Activated CD8-positive, alpha-beta memory T cell treated with anti-CD3 and anti-CD28 coated beads, Interleukin-2, amount 10 ng/mL, durations not matched to agents 7 days and 5 days (primary cell): ENCODE results near the gene ARHGEF33. TPM values are rescaled to one million over a fixed set of nuclear protein-coding genes. Genes with fewer than 3 reads are reported as not detected.

ENCODE experiments used
- ATAC-seq: fragments of 150-1000 bp; cut with Tn5 transposase; one replicate; pipeline ENCODE4 v1.10.0; 2021; ENCODE audit warnings: moderate library complexity
- CTCF ChIA-PET: fragments of 350-600 bp; sonication (Branson Sonifier 250); formaldehyde crosslinking; loops from one replicate; lab custom pipeline; 2021; ENCODE audit warnings: antibody characterized with exemption; lab: Charles Lee
- DNase-seq: peaks from one replicate; pipeline ENCODE4 v3.0.0-alpha.2; 2020
- H3K27ac Mint-ChIP-seq: one replicate; pipeline ENCODE4 v1.8.0; 2021; ENCODE audit warnings: mild to moderate bottlenecking, mixed read lengths
- H3K27me3 Mint-ChIP-seq: one replicate; pipeline ENCODE4 v1.8.0; 2021; ENCODE audit warnings: mixed read lengths
- H3K36me3 Mint-ChIP-seq: one replicate; pipeline ENCODE4 v1.8.0; 2021; ENCODE audit warnings: mild to moderate bottlenecking, mixed read lengths
- H3K4me1 Mint-ChIP-seq: one replicate; pipeline ENCODE4 v1.8.0; 2021; ENCODE audit warnings: mixed read lengths
- H3K4me3 Mint-ChIP-seq: one replicate; pipeline ENCODE4 v1.8.0; 2021; ENCODE audit warnings: mild to moderate bottlenecking, moderate library complexity, mixed read lengths
- H3K9me3 Mint-ChIP-seq: one replicate; pipeline ENCODE4 v1.8.0; 2022; ENCODE audit warnings: low read depth, mixed read lengths
- total RNA-seq, 2 experiments: library from RNA; stranded (reverse); gene quantifications; one replicate each; pipeline ENCODE4 v1.2.3, GENCODE V29; 2021

The ARHGEF33 gene
- total RNA-seq, 2 experiments from 2014 or later, result 0.59 to 1.0 TPM

DNA sequence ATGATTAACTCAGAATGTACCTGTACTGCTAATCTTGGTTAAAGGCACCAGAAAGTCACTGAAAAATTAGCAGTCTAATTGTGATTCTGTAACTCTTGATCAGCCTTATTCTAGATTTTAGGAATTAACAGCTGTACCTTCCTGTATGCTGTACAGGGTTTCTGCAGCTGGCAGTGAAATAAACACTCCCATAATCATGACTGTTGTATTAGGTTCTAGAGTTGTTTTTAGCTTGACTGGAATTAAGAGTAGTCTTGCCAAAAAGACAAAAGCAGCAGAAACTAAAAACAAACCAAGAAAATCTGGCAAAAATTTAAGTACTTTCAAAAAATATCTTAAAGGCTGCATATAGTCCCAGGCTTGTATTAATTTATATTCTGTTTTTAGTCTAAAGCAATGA lies 127.7 kb downstream of the ARHGEF33 start:
- H3K9me3 Mint-ChIP-seq, result no peaks in the 10 kb centered on the region
- DNase-seq, result no peak
- H3K4me1 Mint-ChIP-seq, result peaks cover 4% of the 10 kb centered on the region
- H3K4me3 Mint-ChIP-seq, result no peak overlapping the region
- no peaks in the 10 kb centered on the region for H3K27me3 Mint-ChIP-seq
- H3K36me3 Mint-ChIP-seq, result peaks cover 34% of the 10 kb centered on the region
- no peak for ATAC-seq
- CTCF ChIA-PET, result interaction anchor here (0.8 kb wide), 1 partner anchor 42 kb away, joined by 3 read pairs; no protein-coding TSS in a partner anchor
- no peak overlapping the region for H3K27ac Mint-ChIP-seq

DNA sequence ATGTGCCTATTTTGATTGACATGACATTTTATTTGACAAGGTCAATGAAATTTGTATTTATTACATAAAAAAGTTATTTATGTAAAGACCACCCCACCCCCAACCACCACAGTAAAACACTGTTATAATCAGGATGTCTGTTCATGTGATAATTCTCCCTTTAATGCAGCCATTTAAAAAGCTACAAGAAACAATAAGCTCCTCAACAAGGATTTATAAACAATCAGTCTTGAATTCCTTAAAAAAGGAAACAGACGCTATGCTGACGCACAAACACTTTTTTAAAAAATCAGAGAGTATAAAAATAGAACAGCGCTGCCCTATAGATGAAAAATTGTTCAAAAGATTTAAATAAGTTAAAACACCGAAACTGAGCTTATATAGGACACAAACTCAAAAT lies 129.0 kb downstream of the ARHGEF33 start:
- no peak overlapping the region for H3K4me3 Mint-ChIP-seq
- H3K9me3 Mint-ChIP-seq, result no peaks in the 10 kb centered on the region
- ATAC-seq (no peak), DNase-seq (no peak)
- H3K36me3 Mint-ChIP-seq, result peaks cover 35% of the 10 kb centered on the region
- CTCF ChIA-PET, result interaction anchor here (0.6 to 1.9 kb wide), 4 partner anchors 8 to 211 kb away, joined by 3 to 6 read pairs (median 4); no protein-coding TSS in a partner anchor
- peaks cover 7% of the 10 kb centered on the region for H3K4me1 Mint-ChIP-seq
- no peak overlapping the region for H3K27ac Mint-ChIP-seq
- no peaks in the 10 kb centered on the region for H3K27me3 Mint-ChIP-seq

DNA sequence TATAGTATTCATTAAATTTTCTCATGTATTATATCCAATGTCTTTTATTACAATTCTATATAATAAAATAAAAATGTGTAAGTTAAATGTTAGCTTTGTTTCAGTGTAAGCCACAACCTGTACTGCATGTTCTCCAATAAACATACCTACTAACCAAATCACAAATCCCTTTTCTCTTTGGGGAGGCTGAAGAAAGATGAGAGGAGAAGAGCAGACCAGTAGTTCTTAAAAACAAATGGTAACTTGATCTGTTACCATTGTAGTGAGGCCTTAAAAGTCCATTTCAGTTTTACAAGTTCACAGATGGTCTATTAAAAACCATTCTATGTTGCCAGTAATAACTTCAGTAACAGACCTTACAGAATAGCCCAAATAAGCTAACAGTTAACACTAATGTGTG lies 130.7 kb downstream of the ARHGEF33 start:
- Mint-ChIP-seq H3K27me3 (no peaks in the 10 kb centered on the region), H3K9me3 (no peaks in the 10 kb centered on the region), H3K4me1 (peaks cover 8% of the 10 kb centered on the region), H3K4me3 (no peak overlapping the region), H3K36me3 (peaks cover 31% of the 10 kb centered on the region), H3K27ac (no peak overlapping the region)
- DNase-seq (no peak), ATAC-seq (no peak)
- CTCF ChIA-PET, result interaction anchor here (0.6 to 1.9 kb wide), 3 partner anchors 9 to 210 kb away, joined by 3 to 6 read pairs (median 3); no protein-coding TSS in a partner anchor

DNA sequence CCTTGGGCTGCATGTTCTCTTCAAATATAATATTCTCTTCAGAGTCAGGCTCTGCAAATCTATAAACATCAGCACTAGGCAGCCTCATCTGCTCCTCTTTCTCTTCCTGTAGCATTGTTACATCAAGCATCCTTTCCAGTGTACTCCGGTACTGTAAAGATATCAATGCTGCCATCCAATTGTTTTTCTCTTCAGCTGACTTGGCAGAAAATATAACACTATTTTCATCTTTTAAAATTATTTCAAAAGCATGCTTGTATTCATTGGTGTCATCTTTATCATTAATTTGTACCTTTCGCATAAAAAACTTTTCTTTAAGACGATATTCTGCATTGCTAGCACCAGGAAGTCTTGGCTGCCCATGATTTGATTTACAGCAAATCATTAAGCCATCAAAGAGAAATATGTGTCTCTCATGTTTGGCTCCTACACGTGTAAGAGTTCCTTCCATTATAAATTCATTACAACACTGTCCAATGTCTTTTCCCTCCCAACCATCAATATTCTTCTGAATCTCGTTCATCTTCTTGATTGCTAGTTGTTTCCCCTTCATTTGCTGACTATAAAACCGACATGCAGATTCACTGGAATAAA lies 133.1 kb downstream of the ARHGEF33 start:
- Mint-ChIP-seq H3K4me3 (no peak overlapping the region), H3K4me1 (peaks cover 4% of the 10 kb centered on the region), H3K27me3 (no peaks in the 10 kb centered on the region), H3K36me3 (peaks cover 33% of the 10 kb centered on the region), H3K27ac (no peak overlapping the region), H3K9me3 (no peaks in the 10 kb centered on the region)
- no peak for ATAC-seq
- CTCF ChIA-PET, result interaction anchor here (0.6 kb wide), 1 partner anchor 458 kb away, joined by 3 read pairs; no protein-coding TSS in a partner anchor
- no peak for DNase-seq

DNA sequence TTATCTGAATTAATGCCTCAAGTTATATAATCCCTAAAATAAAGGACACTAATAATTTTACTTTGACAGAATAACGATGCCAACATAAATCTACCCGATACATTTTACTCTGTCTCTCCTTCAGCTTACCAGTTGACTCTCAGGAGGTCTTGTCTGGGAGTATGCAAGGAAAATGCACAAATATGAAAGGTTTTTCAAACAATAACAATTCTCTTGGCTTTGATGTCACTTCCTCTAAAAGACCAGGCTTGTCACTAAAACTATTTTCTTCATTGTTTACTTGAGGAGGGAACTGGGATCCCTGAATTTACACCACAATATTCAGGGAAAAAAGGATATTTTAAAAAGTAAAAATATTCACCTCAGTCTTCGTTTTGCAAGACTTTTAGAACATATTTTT lies 134.0 kb downstream of the ARHGEF33 start:
- Mint-ChIP-seq H3K9me3 (no peaks in the 10 kb centered on the region), H3K36me3 (peaks cover 37% of the 10 kb centered on the region), H3K4me3 (no peak overlapping the region), H3K27me3 (no peaks in the 10 kb centered on the region), H3K27ac (no peak overlapping the region), H3K4me1 (peaks cover 4% of the 10 kb centered on the region)
- ATAC-seq (no peak), DNase-seq (no peak)
- CTCF ChIA-PET, result interaction anchor here (0.6 kb wide), 1 partner anchor 459 kb away, joined by 3 read pairs; no protein-coding TSS in a partner anchor

DNA sequence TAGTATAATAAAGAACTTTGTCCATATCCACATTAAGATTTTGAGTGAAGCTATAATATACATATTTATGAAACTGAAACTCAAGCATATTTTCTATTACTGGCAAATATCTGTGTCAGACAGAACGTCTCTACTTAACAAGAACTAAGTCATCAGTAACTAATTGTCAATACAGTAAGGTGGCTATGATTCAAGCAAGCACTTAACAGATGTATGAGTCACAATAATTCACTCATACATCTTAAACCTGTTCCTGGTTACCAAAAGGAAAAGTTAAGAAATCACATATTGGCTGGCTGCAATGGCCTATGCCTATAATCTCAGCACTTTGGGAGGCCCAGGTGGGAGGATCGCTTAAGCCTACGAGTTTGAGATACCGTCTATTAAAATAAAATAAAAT lies 135.2 kb downstream of the ARHGEF33 start:
- peaks cover 35% of the 10 kb centered on the region for H3K36me3 Mint-ChIP-seq
- no peak for ATAC-seq
- peaks cover 4% of the 10 kb centered on the region for H3K4me1 Mint-ChIP-seq
- no peaks in the 10 kb centered on the region for H3K27me3 Mint-ChIP-seq
- no peak overlapping the region for H3K27ac Mint-ChIP-seq
- no peak for DNase-seq
- no peaks in the 10 kb centered on the region for H3K9me3 Mint-ChIP-seq
- no peak overlapping the region for H3K4me3 Mint-ChIP-seq
- CTCF ChIA-PET, result interaction anchor here (0.9 kb wide), 1 partner anchor 77 kb away, joined by 3 read pairs; no protein-coding TSS in a partner anchor

Other genes starting within 250 kb of the ARHGEF33 start
- 10 to 100 TPM; 67.1 to 86.0 TPM for gene GALM, start 223.8 kb upstream of the ARHGEF33 start, total RNA-seq
- 100 to 1,000 TPM; 362 to 378 TPM for gene SRSF7, start 138.5 kb upstream of the ARHGEF33 start, total RNA-seq
- gene GEMIN6, start 111.7 kb upstream of the ARHGEF33 start, total RNA-seq, result 10 to 100 TPM; 17.8 to 30.8 TPM
- gene DHX57, start 13.9 kb upstream of the ARHGEF33 start, total RNA-seq, result 10 to 100 TPM; 15.3 to 18.2 TPM
- gene MORN2, start 13.9 kb upstream of the ARHGEF33 start, total RNA-seq, result 1 to 10 TPM in 1 of 2 experiments, under 1 TPM in 1; 0.96 to 3.8 TPM
- gene SOS1, start 231.2 kb downstream of the ARHGEF33 start, total RNA-seq, result 100 to 1,000 TPM; 134 to 186 TPM